H1 (cell line): ENCODE results near the gene ANAPC5. TPM values are rescaled to one million over a fixed set of nuclear protein-coding genes. Genes with fewer than 3 reads are reported as not detected.

Source experiments
- CTBP2 ChIP-seq: IDR thresholded peaks from 2 replicates; pipeline ENCODE4 v1.7.0; 2011; ENCODE audit warnings: borderline replicate concordance, mild to moderate bottlenecking, moderate library complexity, mixed read lengths, low read length; ENCODE audit not compliant: insufficient read depth, insufficient read length
- POLR2A ChIP-seq, 2 experiments: IDR thresholded peaks; 1 replicate in 1 of 2; 2 replicates in 1 of 2; pipeline ENCODE4 v1.6.1; 2011; ENCODE audit warnings: low read depth in 2 of 2, low read length in 2 of 2, mild to moderate bottlenecking in 2 of 2; ENCODE audit errors: control extremely low read depth in 1 of 2
- SAP30 ChIP-seq: fragments of 300-600 bp; sonication (generic); IDR thresholded peaks from 2 replicates; pipeline ENCODE4 v1.7.1; 2012; ENCODE audit warnings: low read length, moderate library complexity, mild to moderate bottlenecking, inconsistent platforms; ENCODE audit not compliant: insufficient read depth, insufficient replicate concordance
- polyA plus RNA-seq, 7 experiments: library from polyadenylated mRNA; depleted of rRNA in 3 of 7; stranded (reverse) in 5 of 7; unstranded in 2 of 7; fragments of >200 nt in 5 of 7; fragments of 200-250 nt in 2 of 7; gene quantifications; 1 replicate in 5 of 7; 2 replicates in 1 of 7; 4 replicates in 1 of 7; pipeline versions ENCODE4 v1.2.1 to v1.2.3, GENCODE V29; 2011 to 2013; ENCODE audit warnings: missing spikeins in 2 of 7, mixed read lengths in 2 of 7
- total RNA-seq: library from RNA; stranded (reverse); fragmentation: NEBNext Ultra II Directional; extraction: Animal tissue kit (Norgen Biotek cat#: 25700); gene quantifications from 2 replicates; pipeline ENCODE4 v1.2.1, GENCODE V29; 2021

The ANAPC5 gene
- total and polyA plus RNA-seq, 2 of the 8 experiments (the other 6 are each of a cell fraction or from before 2014, with no cell fraction given) = 103 to 127 TPM

DNA sequence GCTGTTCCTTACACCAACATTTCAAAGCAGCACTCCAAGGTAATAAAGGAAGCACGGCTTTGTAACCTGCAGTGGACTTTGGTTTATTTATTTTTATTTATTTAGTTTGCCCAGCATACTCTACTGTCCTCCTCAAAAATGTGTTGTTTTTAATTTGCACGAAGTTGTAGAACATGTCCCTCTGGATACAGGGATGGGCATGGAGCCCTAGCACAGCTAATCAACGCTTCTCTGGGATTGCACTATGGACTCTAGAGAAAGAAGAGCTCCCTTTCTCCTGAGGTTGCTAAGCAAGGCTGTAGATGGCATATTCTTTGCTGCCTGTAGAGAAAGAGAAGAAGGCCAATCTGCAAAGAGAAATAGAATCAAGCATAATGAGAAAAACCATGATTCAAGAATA, 5.9 kb upstream of the ANAPC5 start (continued):
- TF ChIP-seq SAP30 (no peak), CTBP2 (no peak), POLR2A (IDR thresholded peaks at IDR 0.05; ENCODE audit: control extremely low read depth in 1 of 2, low read depth in 2 of 2, low read length in 2 of 2) (no peak)
